GM12878 (cell line): Measurements from ENCODE around the gene HCRT. TPM values are rescaled to one million over a fixed set of nuclear protein-coding genes. Genes with fewer than 3 reads are reported as not detected.

Experiments
- BMI1 ChIP-seq: fragments of 450-650 bp; IDR thresholded peaks from 2 replicates; pipeline ENCODE4 v1.6.1; 2016; ENCODE audit warnings: mild to moderate bottlenecking, moderate library complexity, borderline replicate concordance
- CUX1 ChIP-seq: IDR thresholded peaks from 2 replicates; pipeline ENCODE4 v1.6.1; 2012; ENCODE audit warnings: improper control_type of control experiment, low read depth, low read length; ENCODE audit not compliant: insufficient replicate concordance
- DPF2 ChIP-seq: fragments of 450-650 bp; IDR thresholded peaks from 2 replicates; pipeline ENCODE4 v1.6.1; 2017; ENCODE audit warnings: mild to moderate bottlenecking
- ELK1 ChIP-seq: IDR thresholded peaks from 2 replicates; pipeline ENCODE4 v1.6.1; 2012; ENCODE audit warnings: low read depth, low read length, improper control_type of control experiment
- FOXM1 ChIP-seq: IDR thresholded peaks from 2 replicates; pipeline ENCODE4 v1.6.1; 2012; ENCODE audit warnings: low read depth, mild to moderate bottlenecking, inconsistent platforms, low read length, moderate library complexity
- HSF1 ChIP-seq: fragments of 150-350 bp; IDR thresholded peaks from 2 replicates; pipeline ENCODE4 v1.6.1; 2014; ENCODE audit warnings: mild to moderate bottlenecking, low read depth, low read length
- IKZF1 ChIP-seq: fragments of 450-650 bp; conservative IDR thresholded peaks from 2 replicates; pipeline ENCODE4 v1.6.1; 2017; ENCODE audit warnings: antibody characterized with exemption, mild to moderate bottlenecking
- IRF3 ChIP-seq: fragments of 450-650 bp; IDR thresholded peaks from 2 replicates; pipeline ENCODE4 v1.6.1; 2014; ENCODE audit warnings: mild to moderate bottlenecking
- IRF4 ChIP-seq: IDR thresholded peaks from 2 replicates; pipeline ENCODE4 v1.6.1; 2011; ENCODE audit warnings: low read depth, low read length
- MTA3 ChIP-seq: IDR thresholded peaks from 2 replicates; pipeline ENCODE4 v1.6.1; 2012; ENCODE audit warnings: low read length, inconsistent platforms, borderline replicate concordance
- PML ChIP-seq: IDR thresholded peaks from 2 replicates; pipeline ENCODE4 v1.6.1; 2012; ENCODE audit warnings: low read length, inconsistent platforms
- STAT1 ChIP-seq: fragments of 450-650 bp; conservative IDR thresholded peaks from 2 replicates; pipeline ENCODE4 v1.6.1; 2014; ENCODE audit warnings: antibody characterized with exemption, mild to moderate bottlenecking
- TAF1 ChIP-seq: IDR thresholded peaks from 2 replicates; pipeline ENCODE4 v1.6.1; 2011; ENCODE audit warnings: mild to moderate bottlenecking, low read depth, low read length, borderline replicate concordance
- ZNF207 ChIP-seq: fragments of 450-650 bp; IDR thresholded peaks from 2 replicates; pipeline ENCODE4 v1.6.1; 2014; ENCODE audit warnings: antibody characterized with exemption, mild to moderate bottlenecking, borderline replicate concordance
- ZNF592 ChIP-seq: fragments of 450-650 bp; IDR thresholded peaks from 2 replicates; pipeline ENCODE4 v1.6.1; 2017; ENCODE audit warnings: mild to moderate bottlenecking, moderate library complexity
- ZSCAN29 ChIP-seq: fragments of 450-650 bp; IDR thresholded peaks from 2 replicates; pipeline ENCODE4 v1.6.1; 2017; ENCODE audit warnings: mild to moderate bottlenecking, moderate library complexity
- polyA plus RNA-seq, 11 experiments: library from polyadenylated mRNA; depleted of rRNA in 4 of 11; unstranded in 6 of 11; stranded (reverse) in 5 of 11; fragments of >200 nt; fragmentation: Nextera tagmentation in 4 of 11; fragmentation: Illumina TruSeq in 1 of 11; extraction: Ambion mirVana in 4 of 11; extraction: Trizol in 1 of 11; gene quantifications; 1 replicate in 1 of 11; 2 replicates in 10 of 11; pipeline versions ENCODE4 v1.2.1 to v1.2.3, GENCODE V29; 2011 to 2016; ENCODE audit warnings: inconsistent platforms in 2 of 11, missing spikeins in 2 of 11, low read depth in 1 of 11
- total RNA-seq, 4 experiments: library from RNA; depleted of rRNA in 3 of 4; stranded (reverse); fragments of >200 nt in 3 of 4; fragmentation: Illumina TruSeq in 1 of 4; extraction: Trizol in 1 of 4; gene quantifications; 2 replicates each; pipeline versions ENCODE4 v1.2.1 to v1.2.3, GENCODE V29; 2013 to 2021

HCRT gene
- total and polyA plus RNA-seq, 10 of the 15 experiments (the other 5 are each of a cell fraction or from before 2014, with no cell fraction given): 0.41 TPM; not detected in 9

- TF ChIP-seq ZNF592 (no peak; the same call in 1 of the 2 replicates), ZSCAN29 (no peak), ZNF207 (peak; percentile 55; the same call in 1 of the 2 replicates), MTA3 (no peak), STAT1 (no peak), IRF4 (no peak), CUX1 (no peak), ELK1 (peak; percentile 62; the same call in 1 of the 2 replicates), DPF2 (no peak), IRF3 (no peak), IKZF1 (peak; percentile 66), BMI1 (no peak), PML (peak; percentile 50; the same call in 1 of the 2 replicates), FOXM1 (no peak), TAF1 (no peak), HSF1 (no peak)
These were observed 9.0 kb upstream of the HCRT start, which contains the start of gene GHDC (continued) for GRCh38 chr17:42193969-42194899.
